ENCODE measurements around the gene MPZL1.

Gene MPZL1

GRCh38 chr1:167751676-167752075 lies 29.9 kb downstream of the MPZL1 start:
- no peak for DNase-seq

- no peak for DNase-seq
These were observed 30.6 kb downstream of the MPZL1 start for GRCh38 chr1:167752219-167752985.

- no peak for DNase-seq
These were observed 33.9 kb downstream of the MPZL1 start for GRCh38 chr1:167755654-167756053.

GRCh38 chr1:167756730-167757405 lies 35.1 kb downstream of the MPZL1 start:
- DNase-seq = no peak

DNA sequence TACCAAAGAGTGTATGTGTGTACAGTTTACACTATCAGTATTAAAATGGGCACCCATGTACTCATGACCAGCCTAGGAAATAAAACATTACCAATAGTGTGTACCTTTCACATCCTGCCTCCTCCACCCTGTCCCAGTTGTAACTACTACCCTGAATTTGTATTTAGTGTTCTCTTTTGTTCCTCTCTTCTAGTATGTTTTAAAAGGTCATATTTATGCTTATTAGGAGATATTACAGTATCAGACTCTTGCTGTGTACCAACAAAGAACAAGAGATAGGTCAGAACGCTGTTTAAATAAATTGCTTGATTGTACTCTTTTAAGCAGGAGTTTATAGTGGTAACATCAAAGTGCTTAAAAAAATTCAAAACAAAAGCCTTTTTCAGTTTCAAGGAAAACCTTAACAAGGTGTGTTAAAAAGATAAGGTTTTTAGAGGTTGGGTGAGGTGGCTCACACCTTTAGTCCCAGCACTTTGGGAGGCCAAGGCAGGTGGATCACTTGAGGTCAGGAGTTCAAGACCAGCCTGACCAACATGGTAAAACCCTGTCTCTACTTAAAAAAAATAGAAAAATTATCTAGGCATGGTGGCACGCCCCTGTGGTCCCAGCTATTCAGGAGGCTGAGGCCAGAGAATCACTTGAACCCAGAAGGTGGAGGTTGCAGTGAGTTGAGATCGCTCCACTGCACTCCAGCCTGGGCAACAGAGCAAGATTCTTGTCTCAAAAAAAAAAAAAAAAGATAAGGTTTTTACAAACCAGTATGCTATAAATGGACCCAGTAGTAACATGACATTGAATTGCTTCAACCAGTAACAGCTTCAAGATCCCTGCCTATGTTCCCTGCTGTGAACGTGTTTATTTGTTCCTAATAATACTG lies 35.9 kb downstream of the MPZL1 start:
- no peak for DNase-seq

GRCh38 chr1:167761400-167761799 lies 39.6 kb downstream of the MPZL1 start:
- DNase-seq = no peak

DNA sequence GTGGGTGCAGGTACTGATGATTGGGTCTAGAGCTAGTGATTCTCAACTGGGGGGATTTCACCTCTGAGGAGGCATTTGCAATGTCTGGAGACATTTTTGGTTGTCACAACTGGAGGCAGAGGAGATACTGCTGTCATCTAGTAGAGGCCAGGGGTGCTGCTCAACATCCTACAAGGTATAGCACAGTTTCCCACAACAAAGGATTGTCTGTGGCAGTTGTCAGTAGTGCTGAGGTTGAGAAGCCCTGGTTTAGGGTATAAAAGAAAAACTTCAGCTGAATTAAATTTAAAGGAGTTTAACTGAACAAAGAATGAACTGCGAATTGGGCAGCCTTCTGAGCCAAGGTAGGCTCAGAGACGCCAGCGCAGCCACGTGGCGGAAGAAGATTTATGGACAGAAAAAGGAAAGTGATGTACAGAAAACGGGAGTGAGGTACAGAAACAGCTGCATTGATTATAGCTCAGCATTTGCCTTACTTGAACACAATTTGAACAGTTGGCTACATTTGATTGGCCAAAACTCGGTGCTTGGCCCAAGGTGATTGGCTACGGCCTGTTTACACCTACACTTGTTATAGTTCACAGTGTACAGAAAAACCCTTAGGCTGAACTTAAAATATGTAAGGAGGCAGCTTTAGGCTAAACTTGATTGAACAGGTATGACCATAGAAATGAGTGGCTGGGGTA lies 40.4 kb downstream of the MPZL1 start:
- peak in 1 of 4 experiments; percentile 3 for DNase-seq

DNA sequence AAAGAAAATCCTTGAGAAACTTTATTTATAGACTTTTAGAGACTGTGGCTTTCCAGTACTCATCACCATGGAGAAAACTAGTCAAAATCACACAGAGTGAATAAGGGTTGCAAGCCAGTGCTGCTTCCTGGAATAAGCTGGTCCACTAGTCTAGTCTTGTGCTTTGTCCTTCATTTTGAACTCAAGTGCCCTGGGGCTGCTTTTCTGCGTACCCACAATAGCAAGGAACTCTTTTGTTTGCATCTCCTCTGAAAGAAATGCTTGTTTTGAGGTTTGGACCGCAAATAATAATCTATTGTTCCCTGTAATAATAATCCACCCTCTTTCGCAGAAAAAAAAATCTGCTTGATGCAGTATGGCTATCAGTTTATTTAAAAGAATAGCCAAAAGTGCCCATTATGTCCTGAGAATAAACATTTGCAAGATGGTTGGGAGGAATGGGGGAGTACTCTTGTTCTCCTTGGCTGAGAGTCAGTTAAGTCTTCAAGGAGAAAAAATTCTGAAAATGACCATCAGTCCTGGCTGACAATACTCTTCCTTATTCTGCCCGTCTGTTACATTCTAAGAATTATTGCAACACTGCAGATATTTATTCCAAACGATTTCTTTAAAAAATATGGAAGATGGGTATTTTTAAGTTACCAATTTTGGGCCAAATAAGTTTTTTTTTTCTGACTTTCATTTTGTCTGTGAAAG lies 41.9 kb downstream of the MPZL1 start:
- no peak for DNase-seq

DNA sequence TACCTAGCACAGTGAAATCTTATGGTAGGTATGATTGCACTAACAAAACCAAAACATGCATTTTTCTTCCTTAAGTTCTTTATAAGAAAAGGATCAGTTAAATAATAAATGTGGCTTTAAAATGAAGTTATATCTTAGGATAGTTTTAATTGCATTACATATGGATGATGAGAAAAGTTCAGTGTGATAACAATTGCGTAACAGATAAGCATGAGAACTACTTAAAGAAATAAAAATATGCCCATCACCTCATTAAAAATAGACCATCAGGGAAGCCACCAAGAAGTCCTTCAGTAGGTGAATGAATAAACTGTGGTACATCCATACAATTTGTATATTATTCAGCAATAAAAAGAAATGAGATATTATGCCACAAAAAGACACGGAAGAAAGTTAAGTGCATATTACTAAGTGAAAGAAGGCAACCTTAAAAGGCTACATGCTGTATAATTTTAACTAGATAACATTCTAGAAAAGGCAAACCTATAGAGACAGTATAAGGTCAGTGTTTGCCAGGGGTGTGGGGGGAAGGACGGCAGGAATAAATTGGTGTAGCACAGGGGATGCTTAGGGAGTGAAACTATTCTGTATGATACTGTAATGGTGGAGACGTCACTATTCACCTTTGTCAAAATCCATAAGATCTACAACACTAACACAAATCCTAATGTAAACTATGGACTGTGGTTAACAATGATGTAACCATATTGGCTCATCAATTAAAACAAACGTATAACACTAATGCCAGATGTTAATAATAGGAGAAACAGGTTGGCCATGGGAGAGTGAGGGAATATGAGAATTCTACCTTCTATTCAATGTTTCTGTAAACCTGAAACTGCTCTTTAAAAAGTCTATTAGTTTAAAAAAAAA lies 42.9 kb downstream of the MPZL1 start:
- DNase-seq = no peak

DNA sequence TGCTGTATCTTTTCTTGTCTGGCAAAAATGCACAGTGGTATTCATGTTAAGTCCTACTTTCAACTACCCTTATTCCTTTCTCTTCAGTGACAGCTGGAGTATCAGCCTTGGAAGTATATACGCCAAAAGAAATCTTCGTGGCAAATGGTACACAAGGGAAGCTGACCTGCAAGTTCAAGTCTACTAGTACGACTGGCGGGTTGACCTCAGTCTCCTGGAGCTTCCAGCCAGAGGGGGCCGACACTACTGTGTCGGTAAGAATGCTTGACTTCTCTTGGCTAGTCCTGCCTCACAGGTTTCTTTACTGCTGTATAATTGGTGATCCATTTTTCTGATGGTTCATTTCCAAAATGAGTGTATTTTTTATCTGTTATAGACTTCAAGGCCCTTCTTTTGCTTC lies 43.7 kb downstream of the MPZL1 start:
- no peak for DNase-seq

- DNase-seq = no peak
These were observed 44.8 kb downstream of the MPZL1 start for GRCh38 chr1:167766538-167766937.

- no peak for DNase-seq
These were observed 46.0 kb downstream of the MPZL1 start for GRCh38 chr1:167767761-167768160.

- no peak for DNase-seq
These were observed 48.3 kb downstream of the MPZL1 start for GRCh38 chr1:167770127-167770526.

DNA sequence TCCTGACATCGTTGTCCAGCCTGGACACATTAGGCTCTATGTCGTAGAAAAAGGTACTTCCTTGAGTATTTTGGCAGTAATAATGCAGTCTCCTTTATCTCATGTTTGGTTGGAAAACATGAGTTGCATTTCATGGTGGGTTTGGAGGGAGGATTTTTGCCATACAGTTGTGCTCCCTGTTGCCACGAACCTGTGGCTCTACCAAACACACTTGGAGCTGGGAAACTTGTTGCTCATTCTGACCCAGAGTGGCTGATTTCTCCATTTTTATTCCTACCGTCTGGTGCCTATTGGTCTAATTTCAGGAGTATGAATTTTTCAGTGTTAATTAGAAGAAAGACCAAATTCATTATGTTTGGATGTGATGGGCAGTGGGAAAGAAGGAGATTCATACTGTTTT lies 50.7 kb downstream of the MPZL1 start:
- DNase-seq = no peak

- no peak for DNase-seq
These were observed 51.7 kb downstream of the MPZL1 start for GRCh38 chr1:167773516-167773915.

GRCh38 chr1:167774710-167775109 lies 52.9 kb downstream of the MPZL1 start:
- DNase-seq = no peak

GRCh38 chr1:167775178-167775577 lies 53.4 kb downstream of the MPZL1 start:
- no peak for DNase-seq

DNA sequence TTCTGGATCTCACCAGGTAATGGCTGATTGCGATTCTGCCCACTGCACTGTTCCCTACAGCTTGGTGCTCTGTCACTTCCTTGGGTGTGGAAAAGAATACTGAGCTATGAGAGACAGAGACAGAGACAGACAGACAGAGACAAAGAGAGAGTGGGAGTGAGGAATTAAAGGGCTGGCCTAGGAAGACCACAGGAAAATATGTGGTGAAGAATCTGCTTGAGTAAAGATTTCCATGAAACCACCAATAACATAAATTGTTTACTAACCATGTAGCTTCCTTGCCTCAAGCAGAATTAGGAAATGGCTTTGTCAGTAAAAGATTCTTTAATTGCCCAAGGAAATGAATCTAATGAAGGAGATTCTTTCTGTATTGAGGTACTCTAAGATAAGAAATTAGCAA lies 54.4 kb downstream of the MPZL1 start:
- no peak for DNase-seq

DNA sequence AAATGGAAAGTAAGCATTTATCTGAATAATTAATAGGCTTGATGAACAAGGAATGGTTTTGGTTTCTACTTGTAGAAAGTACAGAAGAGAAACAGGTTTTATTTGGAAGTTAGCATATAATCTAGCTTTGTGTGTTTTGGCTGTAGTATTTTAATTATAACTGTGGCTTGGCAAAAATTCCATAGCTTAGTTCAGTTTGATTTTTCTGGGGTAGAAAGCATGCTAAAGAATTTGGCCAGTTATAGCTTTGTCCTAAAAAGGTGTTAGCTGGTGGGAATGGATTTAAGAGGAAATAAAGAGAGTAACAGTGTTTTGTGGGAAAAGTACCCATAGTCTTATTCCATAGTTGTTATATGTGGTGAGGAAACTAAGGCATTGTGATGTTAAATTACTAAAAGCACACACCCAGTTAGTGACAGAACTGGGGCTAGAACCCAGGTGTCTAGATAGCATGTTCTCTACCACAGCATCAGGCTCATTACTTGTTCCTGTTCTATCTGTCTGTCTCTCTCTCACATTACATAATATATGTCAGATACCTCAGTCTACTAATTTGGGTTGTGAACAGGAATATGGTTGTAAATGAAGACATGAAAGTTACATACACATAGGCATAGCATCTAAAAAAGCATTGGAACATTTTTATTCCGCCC lies 55.0 kb downstream of the MPZL1 start:
- no peak for DNase-seq

GRCh38 chr1:167777269-167777650 lies 55.5 kb downstream of the MPZL1 start:
- no peak for DNase-seq

DNA sequence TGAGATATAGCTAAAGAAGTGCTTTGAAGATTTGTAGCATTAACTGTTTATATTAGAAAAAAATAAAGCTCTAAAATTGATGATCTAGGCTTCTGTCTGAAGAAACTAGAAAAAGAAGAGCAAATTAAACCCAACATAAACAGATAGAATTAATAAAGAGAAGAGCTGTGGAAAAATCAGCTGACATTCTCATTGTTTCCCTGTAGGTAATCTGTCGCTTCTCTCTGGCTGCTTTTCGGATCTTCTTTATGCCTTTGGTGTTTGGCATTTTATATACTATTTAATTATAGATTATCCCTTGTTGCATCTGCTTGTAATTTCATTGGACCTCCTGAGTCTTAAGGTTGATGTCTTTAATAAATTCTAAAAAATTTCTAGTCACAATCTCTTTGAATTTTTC lies 59.8 kb downstream of the MPZL1 start:
- DNase-seq = no peak
